BE2C (cell line): ENCODE results near the gene TMC8.

ENCODE experiments used
- DNase-seq: peaks from one replicate; pipeline ENCODE4 v3.0.0-alpha.2; 2020
- H3K27me3 ChIP-seq: fragments of 250-450 bp; sonication (Bioruptor Pico); 2 replicates; pipeline ENCODE4 v1.5.1; 2020; ENCODE audit warnings: mild to moderate bottlenecking
- H3K36me3 ChIP-seq: fragments of 250-450 bp; sonication (Bioruptor Pico); 2 replicates; pipeline ENCODE4 v1.5.1; 2020; ENCODE audit warnings: mild to moderate bottlenecking
- H3K4me1 ChIP-seq: fragments of 250-450 bp; sonication (Bioruptor Pico); 2 replicates; pipeline ENCODE4 v1.5.1; 2020
- H3K4me3 ChIP-seq: 2 replicates; pipeline ENCODE4 v1.5.1; 2011; ENCODE audit warnings: low read depth, low read length
- H3K9me3 ChIP-seq: fragments of 250-450 bp; sonication (Bioruptor Pico); 2 replicates; pipeline ENCODE4 v1.5.1; 2020
- TF ChIP-seq, protein P1 (sequence below): IDR thresholded peaks from 2 replicates; pipeline ENCODE4 v1.5.1; 2012; ENCODE audit warnings: mild to moderate bottlenecking, low read depth, low read length

TMC8 gene

DNA sequence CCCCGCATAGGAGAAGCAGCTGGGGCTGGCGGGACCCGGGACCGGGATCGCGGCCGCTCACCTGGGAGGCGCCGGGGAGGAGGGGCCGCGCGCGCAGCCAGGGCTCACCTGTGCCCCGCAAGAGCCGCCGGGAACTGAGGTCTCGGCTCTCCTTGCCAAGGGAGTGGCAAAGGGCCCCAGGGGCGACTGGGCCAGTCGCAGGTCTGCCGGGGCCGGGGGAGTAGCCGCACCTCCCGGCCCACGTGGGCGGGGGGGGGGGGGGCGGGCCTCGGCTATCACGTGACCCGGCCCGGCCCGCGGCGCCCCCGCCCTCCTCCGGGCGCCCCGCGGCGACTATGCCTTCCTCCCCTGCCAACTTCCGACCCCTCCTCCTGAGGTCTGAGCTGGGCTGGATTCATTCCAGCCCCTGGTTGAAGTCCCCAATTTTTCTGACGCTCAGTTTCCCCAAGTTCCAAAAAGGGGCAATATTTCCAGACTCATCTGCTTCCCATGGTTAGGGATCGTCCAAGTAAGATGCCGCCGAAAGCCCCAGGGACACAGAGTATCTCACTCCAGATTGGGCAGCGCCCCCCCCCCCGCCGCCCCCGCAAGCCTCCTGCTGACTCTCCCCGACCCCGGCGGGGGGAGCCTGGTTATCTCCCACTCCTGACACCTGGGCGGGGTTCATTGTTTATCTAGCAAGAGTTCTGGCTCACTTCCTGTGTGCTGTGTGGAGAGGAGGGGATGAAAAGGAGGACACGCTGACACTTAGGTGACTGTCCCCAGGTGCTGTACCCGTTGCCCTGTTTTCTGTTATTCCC lies 1.8 kb upstream of the TMC8 start, which contains the start of gene TMC6:
Gene TMC6 (minus strand): TSS at position 205 of the 800 bp plus-strand sequence. CDS start 1,923 bp downstream, outside the sequence.
- Histone ChIP-seq H3K9me3 (no peaks in the 10 kb centered on the region), H3K4me1 (peaks cover 24% of the 10 kb centered on the region), H3K36me3 (no peaks in the 10 kb centered on the region; the same call in 1 of the 2 replicates), H3K4me3 (peak within 1 kb of the TSS; percentile 69), H3K27me3 (0 out of 2 replicates have a peak, but pooled peaks cover 4% of the 10 kb centered on the region)
- TF ChIP-seq, protein P1, sequence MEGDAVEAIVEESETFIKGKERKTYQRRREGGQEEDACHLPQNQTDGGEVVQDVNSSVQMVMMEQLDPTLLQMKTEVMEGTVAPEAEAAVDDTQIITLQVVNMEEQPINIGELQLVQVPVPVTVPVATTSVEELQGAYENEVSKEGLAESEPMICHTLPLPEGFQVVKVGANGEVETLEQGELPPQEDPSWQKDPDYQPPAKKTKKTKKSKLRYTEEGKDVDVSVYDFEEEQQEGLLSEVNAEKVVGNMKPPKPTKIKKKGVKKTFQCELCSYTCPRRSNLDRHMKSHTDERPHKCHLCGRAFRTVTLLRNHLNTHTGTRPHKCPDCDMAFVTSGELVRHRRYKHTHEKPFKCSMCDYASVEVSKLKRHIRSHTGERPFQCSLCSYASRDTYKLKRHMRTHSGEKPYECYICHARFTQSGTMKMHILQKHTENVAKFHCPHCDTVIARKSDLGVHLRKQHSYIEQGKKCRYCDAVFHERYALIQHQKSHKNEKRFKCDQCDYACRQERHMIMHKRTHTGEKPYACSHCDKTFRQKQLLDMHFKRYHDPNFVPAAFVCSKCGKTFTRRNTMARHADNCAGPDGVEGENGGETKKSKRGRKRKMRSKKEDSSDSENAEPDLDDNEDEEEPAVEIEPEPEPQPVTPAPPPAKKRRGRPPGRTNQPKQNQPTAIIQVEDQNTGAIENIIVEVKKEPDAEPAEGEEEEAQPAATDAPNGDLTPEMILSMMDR: no peak
- DNase-seq: peak; percentile 51

DNA sequence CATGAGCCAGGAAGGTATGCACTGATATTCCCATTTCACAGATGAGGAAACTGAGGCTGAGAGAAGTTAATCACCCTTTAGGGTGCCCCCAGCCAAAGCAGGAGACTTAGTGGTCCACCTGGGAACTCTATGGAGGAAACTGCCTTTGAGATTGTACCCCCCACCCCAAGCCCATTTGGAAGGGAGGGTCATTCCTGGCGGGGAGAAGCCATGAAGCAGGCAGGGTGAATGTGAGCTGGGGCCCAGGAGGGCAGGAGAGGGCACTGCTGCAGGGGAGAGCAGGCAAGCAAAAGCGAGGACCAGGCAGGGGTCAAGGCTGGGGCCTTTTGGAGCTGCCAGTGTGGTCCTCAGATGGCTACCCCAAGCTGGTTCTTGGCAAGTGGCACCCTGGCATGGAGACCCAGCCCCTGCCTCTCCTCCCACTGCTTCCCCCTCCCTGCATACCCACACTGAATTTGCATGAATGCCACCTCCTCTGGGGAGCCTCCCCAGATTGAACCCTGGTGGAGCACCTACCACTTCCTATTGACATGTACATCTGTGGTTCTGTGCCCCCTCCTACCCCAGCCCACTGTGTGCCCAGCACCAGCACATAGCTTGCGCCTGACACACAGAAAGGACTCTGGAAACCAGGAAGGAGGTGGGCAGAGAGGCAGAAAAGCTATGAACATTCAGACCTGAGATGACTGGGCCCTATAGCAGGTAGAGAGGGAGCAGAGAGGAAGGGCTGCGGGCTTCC lies 1.1 kb upstream of the TMC8 start:
- TF ChIP-seq, protein P1: no peak
- no peak for DNase-seq

DNA sequence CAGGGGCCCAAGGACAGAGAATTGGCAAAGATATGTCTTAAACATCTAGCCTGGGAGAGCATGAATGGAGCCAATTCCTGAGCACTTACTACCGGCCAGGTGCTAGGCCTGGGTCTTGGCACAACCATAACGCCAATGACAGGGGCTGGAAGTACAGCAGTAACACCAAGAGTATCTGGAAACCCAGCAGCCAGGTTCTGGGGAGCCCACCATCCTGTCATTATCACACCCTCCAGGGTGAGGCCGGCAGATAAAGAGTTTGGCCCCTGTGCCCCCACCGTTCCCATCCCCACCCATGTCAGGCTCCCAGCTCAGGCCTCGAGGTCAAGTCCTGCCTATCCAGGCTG lies 508 bp upstream of the TMC8 start:
- Histone ChIP-seq H3K9me3 (no peaks in the 10 kb centered on the region), H3K4me3 (no peak overlapping the region), H3K4me1 (peaks cover 18% of the 10 kb centered on the region), H3K27me3 (0 out of 2 replicates have a peak, but pooled peaks cover 4% of the 10 kb centered on the region), H3K36me3 (no peaks in the 10 kb centered on the region; the same call in 1 of the 2 replicates)
- DNase-seq: no peak
- TF ChIP-seq, protein P1: no peak

More for the DNA sequence above, 1.1 kb upstream of the TMC8 start:
- Histone ChIP-seq H3K4me1 (peaks cover 23% of the 10 kb centered on the region), H3K4me3 (peak overlapping the region; percentile 69), H3K36me3 (no peaks in the 10 kb centered on the region; the same call in 1 of the 2 replicates), H3K9me3 (no peaks in the 10 kb centered on the region), H3K27me3 (0 out of 2 replicates have a peak, but pooled peaks cover 4% of the 10 kb centered on the region)

DNA sequence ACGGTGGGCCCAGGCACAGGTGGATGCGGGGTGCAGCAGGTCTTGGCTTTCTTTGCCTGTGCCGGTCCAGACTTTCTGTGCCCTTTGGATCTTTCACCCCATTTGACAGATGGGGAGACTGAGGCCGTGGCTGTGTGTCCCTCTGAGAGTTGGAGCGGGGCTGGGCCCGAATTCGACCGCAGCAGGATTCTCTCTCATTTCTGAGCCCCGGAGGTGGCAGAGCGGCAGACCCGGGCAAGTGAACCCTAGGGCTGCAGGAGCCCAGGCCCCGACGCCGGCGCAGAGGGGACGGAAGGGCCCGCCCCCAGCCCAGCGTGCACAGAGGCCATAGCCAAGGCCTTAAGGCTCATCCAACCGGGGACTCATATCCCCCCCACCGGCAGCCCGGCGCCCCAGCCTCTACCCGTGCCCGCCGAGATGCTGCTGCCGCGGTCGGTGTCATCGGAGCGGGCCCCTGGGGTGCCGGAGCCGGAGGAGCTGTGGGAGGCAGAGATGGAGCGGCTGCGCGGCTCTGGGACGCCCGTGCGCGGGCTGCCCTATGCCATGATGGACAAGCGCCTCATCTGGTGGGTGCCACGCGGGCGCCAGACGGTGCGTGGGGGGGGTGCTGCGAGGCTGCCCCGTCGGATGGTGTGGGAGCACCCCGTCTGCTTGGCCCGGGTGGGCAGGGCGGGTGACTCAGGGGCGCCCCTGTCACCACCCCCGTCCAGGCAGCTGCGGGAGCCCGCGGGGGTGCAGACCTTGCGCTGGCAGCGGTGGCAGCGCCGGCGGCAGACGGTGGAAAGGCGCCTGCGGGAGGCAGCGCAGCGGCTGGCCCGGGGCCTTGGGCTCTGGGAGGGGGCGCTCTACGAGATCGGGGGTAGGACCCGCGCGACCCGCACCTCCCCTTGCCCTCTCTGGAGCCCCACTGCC lies 857 bp downstream of the TMC8 start:
- TF ChIP-seq, protein P1: no peak
- DNase-seq: peak; percentile 18
- no peaks in the 10 kb centered on the region for H3K9me3 ChIP-seq
- H3K27me3 ChIP-seq: 0 out of 2 replicates have a peak, but pooled peaks cover 4% of the 10 kb centered on the region
- H3K36me3 ChIP-seq: no peaks in the 10 kb centered on the region
- peaks cover 4% of the 10 kb centered on the region for H3K4me1 ChIP-seq
- no peak overlapping the region for H3K4me3 ChIP-seq

DNA sequence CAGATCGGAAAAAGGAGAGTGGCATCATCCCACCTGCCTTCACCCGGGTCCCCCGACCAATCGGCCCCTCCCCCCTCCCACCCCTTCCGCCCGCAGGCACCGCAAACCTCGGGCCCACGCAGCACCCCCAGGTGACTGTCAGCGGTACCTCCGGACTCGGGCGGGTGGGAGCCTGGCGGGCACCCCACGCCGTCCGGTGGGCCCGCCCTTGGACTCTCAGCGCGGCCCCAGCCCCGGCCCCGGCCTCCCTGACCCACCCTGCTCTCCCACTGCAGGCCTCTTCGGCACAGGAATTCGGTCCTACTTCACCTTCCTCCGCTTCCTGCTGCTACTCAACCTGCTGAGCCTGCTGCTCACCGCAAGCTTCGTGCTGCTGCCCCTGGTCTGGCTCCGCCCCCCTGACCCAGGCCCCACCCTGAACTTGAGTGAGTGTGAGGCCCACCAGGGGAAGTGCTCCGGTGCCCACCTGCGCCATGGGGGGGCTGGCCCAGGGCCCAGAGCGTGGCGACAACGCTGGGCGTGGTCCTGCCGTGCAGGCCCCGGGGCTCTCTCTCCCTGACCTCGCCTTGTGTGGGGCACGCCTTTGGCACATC lies 1.6 kb downstream of the TMC8 start:
- H3K9me3 ChIP-seq: no peaks in the 10 kb centered on the region
- DNase-seq: no peak
- H3K4me1 ChIP-seq: no peaks in the 10 kb centered on the region
- no peak overlapping the region for H3K4me3 ChIP-seq
- H3K27me3 ChIP-seq: 0 out of 2 replicates have a peak, but pooled peaks cover 4% of the 10 kb centered on the region
- H3K36me3 ChIP-seq: no peaks in the 10 kb centered on the region
- TF ChIP-seq, protein P1: no peak
